ENCODE data around the gene MLIP.

Gene MLIP

GRCh38 chr6:54267798-54268197 is 156.6 kb downstream of the MLIP start:
- 0 out of 2 replicates have a peak, but pooled peaks have one; percentile 27 for TF ChIP-seq TEAD4 (IDR thresholded peaks at IDR 0.05)
- TF ChIP-seq RAD21 (IDR thresholded peaks at IDR 0.05; ENCODE audit: low read depth), result peak; percentile 60
- no peak for TF ChIP-seq FOXM1 (IDR thresholded peaks at IDR 0.05; ENCODE audit: borderline replicate concordance, low read depth)

- TF ChIP-seq TEAD4 (IDR thresholded peaks at IDR 0.05), result no peak
- TF ChIP-seq ZBTB7A (IDR thresholded peaks at IDR 0.05; ENCODE audit: low read depth), result no peak
- TF ChIP-seq TAF1 (IDR thresholded peaks at IDR 0.05; ENCODE audit: low read depth), result no peak
- TF ChIP-seq YY1 (IDR thresholded peaks at IDR 0.05; ENCODE audit: low read depth), result no peak
- TF ChIP-seq REST (IDR thresholded peaks at IDR 0.05; ENCODE audit: low read depth), result no peak
- no peak for TF ChIP-seq TCF12 (IDR thresholded peaks at IDR 0.05; ENCODE audit: low read depth)
- TF ChIP-seq MAX (IDR thresholded peaks at IDR 0.05), result no peak
- no peak for TF ChIP-seq CREB1 (IDR thresholded peaks at IDR 0.05; ENCODE audit: low read depth)
- TF ChIP-seq NFIC (IDR thresholded peaks at IDR 0.05), result no peak
Observed at GRCh38 chr6:54273214-54273820, 162.1 kb downstream of the MLIP start.

GRCh38 chr6:54274383-54274782 is 163.1 kb downstream of the MLIP start:
- TF ChIP-seq EP300 (IDR thresholded peaks at IDR 0.05; ENCODE audit: borderline replicate concordance) (no peak), CREB1 (IDR thresholded peaks at IDR 0.05; ENCODE audit: low read depth) (no peak), TEAD4 (IDR thresholded peaks at IDR 0.05) (no peak), MAX (IDR thresholded peaks at IDR 0.05) (no peak), REST (IDR thresholded peaks at IDR 0.05; ENCODE audit: low read depth) (no peak), NFIC (IDR thresholded peaks at IDR 0.05) (no peak), EGR1 (IDR thresholded peaks at IDR 0.05) (no peak)

- TF ChIP-seq CREB1 (IDR thresholded peaks at IDR 0.05; ENCODE audit: low read depth) (no peak), NFIC (IDR thresholded peaks at IDR 0.05) (no peak), TCF12 (IDR thresholded peaks at IDR 0.05; ENCODE audit: low read depth) (no peak), MAX (IDR thresholded peaks at IDR 0.05) (no peak), EGR1 (IDR thresholded peaks at IDR 0.05) (no peak), USF1 (IDR thresholded peaks at IDR 0.05) (no peak), TEAD4 (IDR thresholded peaks at IDR 0.05) (no peak), CEBPB (IDR thresholded peaks at IDR 0.05) (no peak), REST (IDR thresholded peaks at IDR 0.05; ENCODE audit: low read depth) (no peak)
Observed at GRCh38 chr6:54282186-54282585, 170.9 kb downstream of the MLIP start.

GRCh38 chr6:54284161-54284860 is 173.1 kb downstream of the MLIP start:
- TF ChIP-seq CREB1 (IDR thresholded peaks at IDR 0.05; ENCODE audit: low read depth) (no peak), RAD21 (IDR thresholded peaks at IDR 0.05; ENCODE audit: low read depth) (no peak), EGR1 (IDR thresholded peaks at IDR 0.05) (no peak), FOXM1 (IDR thresholded peaks at IDR 0.05; ENCODE audit: borderline replicate concordance, low read depth) (no peak), CEBPB (IDR thresholded peaks at IDR 0.05) (no peak), MAX (IDR thresholded peaks at IDR 0.05) (no peak), TAF1 (IDR thresholded peaks at IDR 0.05; ENCODE audit: low read depth) (no peak), USF1 (IDR thresholded peaks at IDR 0.05) (no peak), YY1 (IDR thresholded peaks at IDR 0.05; ENCODE audit: low read depth) (no peak), TEAD4 (IDR thresholded peaks at IDR 0.05) (no peak), NFIC (IDR thresholded peaks at IDR 0.05) (no peak), EP300 (IDR thresholded peaks at IDR 0.05; ENCODE audit: borderline replicate concordance) (no peak), REST (IDR thresholded peaks at IDR 0.05; ENCODE audit: low read depth) (no peak), TCF12 (IDR thresholded peaks at IDR 0.05; ENCODE audit: low read depth) (no peak), ZBTB7A (IDR thresholded peaks at IDR 0.05; ENCODE audit: low read depth) (no peak)

Measured in Ishikawa (cell line).